Limb (tissue), 2 donors: ENCODE results near the gene STT3A.

Experiments used
- DNase-seq, 2 donors: peaks; one replicate each; pipeline ENCODE4 v3.0.0-alpha.2; 2016; ENCODE audit errors: extremely low spot score in 2 of 2

Gene STT3A

DNA sequence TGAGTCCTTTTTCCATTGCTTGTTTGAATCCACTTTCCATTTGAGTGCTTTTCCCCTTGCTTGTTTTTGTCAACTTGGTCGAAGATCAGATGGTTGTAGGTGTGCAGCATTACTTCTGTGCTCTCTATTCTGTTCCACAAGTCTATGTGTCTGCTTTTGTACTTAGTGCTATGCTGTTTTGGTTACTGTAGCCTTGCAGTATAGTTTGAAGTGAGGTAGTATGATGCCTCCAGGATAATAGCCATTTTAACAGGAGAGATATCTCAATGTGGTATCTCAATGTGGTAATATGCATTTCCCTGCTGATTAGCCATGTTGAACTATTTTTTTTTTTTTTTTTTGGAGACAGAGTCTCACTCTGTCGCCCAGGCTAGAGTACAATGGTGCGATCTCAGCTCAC lies 71.3 kb downstream of the STT3A start:
- DNase-seq = no peak

DNA sequence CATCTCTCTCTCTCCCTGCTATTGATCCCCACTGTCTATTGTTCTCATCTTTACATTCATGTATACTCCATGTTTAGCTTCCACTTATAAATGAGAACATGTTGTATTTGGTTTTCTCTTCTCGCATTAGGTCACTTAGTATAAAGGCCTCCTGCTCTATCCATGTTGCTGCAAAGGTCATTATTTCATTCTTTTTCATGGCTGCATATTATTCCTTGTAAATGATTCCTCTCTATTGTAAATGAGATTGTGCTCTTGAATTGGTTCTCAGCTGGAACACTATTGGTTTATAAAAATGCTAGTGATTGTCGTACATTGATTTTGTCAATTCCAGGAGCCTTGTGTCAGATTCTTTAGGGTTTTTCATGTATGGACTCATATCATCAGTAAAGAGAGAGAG lies 74.5 kb downstream of the STT3A start:
- DNase-seq = no peak

DNA sequence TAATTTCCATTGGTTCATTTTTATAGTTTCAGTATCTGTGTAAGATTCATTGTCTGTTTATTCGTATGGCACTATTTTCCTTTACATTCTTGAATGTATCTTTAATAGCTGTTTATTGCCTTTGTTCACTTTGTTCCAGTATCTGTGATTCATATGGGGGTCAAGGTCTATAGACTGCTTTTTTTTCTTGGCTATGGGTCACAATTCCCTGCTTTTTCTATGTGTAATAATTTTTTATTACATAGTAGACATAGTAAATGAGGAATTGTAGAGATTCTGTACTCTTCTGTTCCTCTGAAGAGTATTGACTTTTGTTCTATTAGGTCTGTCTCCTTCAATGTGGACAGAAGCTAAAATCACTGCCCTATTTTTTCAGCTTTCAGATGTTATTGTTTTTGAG lies 77.5 kb downstream of the STT3A start:
- no peak for DNase-seq

DNA sequence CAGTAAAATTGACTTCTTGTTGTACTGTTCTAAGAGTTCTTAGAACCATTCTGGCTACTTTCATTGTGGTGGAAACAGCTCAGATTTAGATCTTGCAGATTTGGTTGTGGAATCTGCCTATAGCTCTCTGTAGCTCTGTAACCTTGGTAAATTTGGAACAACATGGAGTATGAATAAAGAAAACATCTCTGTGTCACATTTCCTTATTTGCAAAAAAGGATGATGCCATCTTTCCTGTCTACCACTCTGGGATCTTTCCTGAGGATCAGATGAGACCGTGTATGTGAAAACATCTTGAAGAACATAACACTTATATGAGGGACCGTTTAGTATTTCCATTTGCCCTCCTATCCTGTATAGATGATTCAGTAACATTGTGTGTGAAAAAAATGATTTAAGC lies 78.9 kb downstream of the STT3A start:
- no peak for DNase-seq
